GM18499 (cell line): ENCODE results near the gene CIB4.

Experiments
- ATAC-seq: cut with Tn5 transposase; IDR thresholded peaks from one replicate; pipeline ENCODE4 v1.9.1; 2021; ENCODE audit warnings: moderate number of reproducible peaks; ENCODE audit not compliant: insufficient read depth, unreplicated experiment

The CIB4 gene

DNA sequence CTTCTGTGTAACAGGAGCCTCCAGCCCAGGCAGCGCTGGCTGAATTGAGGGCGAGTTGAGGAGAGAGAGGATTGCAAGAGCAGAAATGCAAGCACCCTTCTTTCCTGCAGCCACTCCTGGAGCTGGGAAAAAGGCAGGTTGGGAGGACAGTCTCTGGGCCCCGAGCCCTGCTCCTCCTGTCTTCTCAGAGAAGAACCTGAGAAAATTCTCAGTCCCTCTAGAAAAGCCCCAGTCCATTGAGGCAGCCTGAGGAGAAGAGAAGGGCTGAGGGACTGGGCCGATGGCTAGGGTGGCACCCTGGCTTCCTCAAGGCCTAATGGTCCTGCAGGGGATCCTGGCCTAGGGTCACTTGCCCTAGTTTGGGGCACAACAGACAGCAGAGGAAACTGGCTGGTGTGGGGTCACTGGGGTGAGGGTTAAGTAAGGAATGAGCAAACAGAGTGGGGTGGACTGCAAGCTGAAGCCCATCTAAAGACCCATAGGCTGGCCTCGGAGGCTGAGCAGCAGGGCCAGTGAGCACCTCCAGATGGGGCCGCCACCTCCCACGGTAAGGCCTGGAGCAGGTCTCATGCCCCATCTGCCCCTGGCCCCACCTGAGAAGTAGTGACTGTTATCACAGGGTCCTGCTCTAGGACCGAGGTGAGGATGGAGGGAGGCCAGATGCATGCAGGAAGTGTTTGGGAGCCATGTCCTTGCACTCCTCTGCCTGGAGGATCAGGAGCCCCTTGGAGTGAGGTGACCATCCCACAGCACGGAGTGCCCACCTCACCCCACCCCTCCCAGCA lies 12.4 kb downstream of the CIB4 start:
- ATAC-seq, result no peak

DNA sequence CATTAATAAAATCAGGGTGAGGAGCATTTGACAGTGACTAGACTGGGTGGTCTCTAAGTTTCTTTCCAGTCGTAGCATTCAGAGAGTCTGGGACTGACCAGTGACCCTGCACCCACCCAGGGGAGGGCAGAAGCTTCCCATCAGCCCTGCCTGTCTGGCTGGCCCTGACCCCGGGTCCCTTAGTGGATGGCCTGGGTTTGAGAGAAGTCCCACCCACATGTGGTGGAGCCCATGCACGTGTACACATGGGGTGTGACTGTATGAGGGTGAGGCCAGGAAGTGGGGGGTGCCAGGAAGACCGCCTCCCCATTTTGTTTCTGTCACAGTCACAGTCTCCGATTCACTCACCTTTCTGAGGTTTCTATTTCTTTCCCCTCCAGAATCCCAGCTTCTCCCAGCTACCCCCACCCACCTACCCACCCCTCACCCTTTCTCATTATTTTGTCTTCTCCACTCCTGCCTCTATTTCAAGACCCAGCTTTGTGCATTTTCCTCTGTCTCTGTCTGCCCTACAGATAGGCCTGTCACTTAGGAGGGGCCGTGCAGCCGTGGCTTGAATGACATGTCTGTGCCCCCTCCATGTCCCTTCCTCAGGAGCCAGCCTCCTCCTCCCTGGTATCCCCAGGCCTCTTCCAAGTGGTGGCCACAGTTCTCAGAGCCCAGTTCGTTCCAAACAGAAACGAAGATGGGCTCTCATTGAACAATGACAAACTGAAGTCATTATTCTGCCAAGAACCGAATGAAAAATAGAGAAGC lies 13.6 kb downstream of the CIB4 start:
- no peak for ATAC-seq

DNA sequence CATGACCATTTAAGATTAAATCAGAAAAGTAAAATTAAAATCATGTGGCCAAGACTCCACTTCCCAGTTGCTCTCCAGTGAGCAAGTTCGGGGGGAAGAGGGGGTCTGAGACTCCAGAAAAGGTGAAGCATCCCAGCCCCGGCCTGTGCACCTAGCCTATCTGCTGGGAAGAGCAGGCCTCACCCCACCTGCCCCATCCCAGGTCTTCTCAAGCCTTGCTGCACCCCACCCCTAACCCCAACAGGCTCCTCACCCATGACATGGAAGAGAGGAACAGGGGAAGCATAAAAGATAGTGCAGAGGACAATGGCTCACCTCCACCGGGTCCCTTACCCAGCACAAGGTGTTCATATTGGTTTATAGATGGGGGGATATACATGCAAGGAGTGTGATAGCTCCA lies 14.6 kb downstream of the CIB4 start:
- no peak for ATAC-seq

DNA sequence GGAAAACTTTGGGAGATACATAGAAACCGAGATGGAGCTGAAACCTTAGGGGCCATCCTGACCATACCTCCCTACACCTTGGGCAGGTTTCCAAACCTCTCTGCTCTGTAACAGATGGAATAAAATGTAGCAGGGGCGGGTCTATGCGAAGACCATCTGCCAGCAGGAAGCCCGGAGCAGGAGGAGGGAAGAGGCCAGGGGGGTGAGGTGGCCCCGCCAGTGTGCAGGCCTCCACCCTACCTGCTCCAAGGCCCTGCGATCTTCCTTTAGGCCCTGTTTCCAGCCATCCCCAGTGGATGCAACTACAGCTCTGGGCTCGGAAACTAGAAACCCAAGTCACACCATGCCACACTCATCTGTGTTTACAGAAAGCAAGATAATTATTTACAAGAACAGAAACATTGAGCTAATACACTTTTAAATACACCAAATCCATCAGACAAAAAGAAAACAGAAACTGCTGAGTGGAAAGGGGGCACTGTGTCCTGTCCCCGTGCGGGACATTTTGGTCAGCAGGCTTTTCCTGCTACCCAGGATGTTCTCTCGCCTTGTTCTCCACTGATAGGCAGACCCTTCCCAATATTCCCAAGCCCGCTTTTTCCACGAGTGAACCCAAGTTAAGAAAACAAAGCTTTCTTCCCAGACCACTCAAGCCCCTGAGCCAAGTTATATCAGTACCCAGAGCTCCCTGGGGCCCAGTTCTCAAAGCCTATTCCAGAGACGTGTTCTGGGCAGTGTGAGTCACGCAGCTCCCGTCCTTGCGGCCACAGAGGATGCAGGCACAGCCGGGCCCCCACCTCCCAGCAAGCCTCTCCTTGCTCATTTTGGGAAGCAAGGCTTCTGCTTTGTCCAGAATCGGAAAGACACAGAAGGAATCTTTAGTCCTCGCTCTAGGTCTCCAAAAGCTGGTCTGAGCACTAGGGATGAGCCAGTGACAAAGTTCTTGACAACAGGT lies 17.3 kb downstream of the CIB4 start:
- no peak for ATAC-seq

DNA sequence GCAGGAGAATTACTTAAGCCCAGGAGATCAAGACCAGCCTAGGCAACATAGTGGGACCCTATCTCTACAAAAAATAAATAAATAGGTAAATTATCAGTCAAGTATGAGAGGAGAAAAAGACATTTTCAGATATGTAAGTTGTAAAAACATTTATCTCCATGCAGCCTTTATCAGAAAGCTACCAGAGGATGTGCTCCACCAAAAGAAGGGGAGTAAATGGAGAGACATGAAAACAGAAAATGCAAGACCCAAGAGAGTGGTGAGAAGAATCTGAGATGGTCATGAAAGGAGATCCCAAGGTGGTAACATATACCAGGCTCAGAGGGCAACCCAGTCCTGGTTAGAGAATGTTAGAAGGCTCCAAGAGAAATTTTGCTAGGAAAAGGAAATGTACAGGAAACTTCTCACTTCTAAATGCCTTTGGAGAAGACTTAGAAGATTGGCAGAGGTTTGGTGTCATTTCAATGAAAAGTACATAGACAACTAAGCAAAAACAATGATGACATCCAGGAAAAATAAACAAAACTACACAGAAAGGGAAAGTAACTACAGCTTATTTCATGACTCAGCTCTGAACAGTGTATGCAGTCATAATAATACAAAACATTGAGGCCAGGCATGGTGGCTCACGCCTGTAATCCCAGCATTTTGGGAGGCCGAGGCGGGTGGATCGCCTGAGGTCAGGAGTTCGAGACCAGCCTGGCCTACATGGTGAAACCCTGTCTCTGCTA lies 19.5 kb downstream of the CIB4 start:
- ATAC-seq, result no peak

DNA sequence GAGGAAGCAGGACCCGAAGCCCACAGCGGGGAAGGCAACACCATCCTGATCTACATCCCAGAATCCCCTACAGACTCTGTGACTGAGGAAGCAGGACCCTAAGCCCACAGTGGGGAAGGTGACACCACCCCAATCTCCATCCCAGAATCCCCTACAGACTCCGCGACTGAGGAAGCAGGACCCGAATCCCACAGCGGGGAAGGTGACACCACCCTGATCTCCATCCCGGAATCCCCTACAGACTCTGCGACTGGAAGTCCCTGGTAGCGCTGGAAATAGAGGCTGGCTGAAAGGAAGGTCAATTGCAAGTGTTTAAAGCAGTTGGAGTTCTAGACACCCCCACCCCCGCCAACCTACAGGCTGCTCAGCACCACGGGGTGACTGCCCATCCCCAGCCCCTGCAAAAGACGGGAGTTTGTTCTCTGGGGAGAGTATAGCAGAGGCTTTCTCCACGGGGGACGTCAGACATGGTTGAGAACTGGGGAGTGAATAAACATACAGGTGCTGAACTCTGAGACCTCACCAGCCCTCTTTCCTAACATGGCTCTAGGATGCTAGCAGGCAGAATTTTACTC lies 21.0 kb downstream of the CIB4 start:
- ATAC-seq, result no peak

DNA sequence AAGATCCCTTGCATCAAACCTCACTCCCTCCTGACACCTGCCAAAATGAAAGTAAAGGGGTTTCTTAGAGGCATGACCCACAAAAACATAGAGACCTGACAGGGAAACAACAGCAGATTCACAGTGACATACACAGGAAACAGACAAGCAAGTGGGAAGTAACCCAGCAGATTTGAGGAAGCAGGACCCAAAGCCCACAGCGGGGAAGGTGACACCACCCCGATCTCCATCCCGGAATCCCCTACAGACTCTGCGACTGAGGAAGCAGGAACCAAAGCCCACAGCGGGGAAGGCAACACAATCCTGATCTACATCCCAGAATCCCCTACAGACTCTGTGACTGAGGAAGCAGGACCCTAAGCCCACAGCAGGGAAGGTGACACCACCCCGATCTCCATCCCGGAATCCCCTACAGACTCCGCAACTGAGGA lies 21.6 kb downstream of the CIB4 start:
- no peak for ATAC-seq

DNA sequence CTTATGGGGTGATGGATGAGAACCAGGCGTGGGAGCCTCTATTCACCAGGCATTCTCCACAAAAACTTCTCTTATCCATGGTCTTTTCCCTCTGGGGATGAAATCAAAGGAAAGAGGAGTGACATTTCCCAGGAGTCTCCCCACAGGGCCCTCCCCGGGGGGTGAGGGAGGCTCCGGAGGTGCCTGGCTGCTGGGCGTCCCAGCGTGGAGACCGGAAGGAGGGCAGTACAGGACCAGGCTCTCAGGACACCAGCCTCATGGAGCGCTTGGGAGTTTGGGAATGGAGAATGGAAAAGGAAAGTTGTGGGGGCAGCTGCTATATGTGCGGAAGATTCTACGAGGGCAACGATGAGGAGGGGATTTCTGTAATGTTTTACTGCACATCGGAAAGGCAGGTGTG lies 22.1 kb downstream of the CIB4 start:
- no peak for ATAC-seq

DNA sequence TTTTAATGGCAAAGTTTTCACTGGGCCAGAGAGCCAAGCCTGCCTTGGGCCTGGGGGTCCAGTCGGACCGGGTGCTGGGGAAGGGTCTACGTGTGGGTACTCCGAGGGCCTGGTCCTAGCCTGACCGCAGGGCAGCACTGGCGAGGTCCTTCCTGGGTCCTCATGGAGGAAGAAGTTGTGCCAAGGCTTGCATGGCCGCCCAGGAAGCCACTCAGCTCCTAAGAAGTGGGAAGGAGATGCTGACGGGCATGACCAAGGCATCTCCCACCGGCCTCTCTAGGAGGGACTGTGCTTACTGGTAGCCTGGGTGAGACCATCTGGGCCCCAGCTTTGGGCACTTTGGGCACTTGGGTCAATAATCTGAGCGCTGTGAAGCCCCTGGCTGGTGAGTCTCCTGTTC lies 22.6 kb downstream of the CIB4 start:
- no peak for ATAC-seq

DNA sequence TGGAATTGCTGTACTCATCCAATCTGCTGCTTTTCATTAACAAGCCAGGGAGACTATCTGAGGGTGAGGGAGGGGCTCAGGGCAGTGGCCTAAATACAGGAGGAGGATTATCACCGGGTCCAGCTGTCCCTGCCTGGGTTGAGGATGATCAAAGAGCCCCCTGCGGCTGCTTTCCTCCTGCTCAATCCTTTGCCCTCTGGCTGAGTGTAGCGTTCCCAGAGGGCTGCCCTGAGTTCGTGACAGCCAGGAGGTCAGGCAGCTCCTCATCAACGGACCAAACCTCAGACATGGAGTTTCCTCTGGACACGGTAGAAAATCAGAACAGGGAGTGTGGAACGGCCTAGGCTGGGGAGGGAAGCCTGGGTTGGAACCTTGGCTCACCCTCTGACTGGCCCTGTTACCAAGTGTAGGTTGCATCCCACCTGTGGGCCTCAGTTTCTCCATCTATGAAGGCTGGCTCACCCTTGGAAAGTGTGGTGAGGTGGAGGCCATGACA lies 23.5 kb downstream of the CIB4 start:
- no peak for ATAC-seq

DNA sequence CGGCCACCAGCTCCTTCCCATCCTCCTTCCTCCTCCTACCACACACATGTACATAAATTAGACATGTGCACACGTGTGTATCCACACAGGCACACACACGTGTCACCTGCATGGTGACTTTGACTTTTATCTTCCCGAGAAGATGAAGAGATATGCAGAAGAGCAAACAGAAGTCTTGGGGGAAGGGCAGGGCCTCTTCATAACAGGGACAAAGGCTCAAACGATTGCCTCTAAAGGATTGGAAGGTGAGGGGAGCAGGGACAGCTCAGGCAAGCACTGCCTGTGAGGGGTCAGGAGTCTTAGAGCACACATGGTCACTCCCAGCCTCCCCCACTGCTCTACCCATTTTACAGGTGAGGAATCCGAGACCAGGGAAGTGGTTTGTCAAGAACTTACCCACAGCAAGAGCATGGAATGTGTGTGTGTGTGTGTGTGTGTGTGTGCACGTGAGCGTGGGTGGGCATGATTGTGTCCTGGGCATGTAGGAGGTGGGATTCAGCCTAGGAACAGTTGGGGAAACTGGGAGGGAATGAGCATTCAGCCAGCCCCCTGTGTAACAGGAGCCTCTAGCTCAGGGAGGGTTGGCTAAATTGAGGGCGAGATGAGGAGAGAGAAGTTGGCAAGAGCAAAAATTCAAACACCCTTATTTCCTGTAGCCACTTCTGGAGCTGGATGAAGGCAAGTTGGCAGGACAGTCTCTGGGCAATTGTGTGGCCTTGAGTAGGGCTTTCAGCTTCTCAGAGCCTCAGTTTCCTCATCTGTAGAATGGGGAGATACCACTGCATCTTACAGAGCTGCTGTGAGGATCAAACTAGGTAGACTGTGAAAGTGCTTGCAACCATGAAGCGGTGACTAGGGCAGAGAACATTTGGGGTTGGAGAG lies 24.2 kb downstream of the CIB4 start:
- ATAC-seq, result no peak

DNA sequence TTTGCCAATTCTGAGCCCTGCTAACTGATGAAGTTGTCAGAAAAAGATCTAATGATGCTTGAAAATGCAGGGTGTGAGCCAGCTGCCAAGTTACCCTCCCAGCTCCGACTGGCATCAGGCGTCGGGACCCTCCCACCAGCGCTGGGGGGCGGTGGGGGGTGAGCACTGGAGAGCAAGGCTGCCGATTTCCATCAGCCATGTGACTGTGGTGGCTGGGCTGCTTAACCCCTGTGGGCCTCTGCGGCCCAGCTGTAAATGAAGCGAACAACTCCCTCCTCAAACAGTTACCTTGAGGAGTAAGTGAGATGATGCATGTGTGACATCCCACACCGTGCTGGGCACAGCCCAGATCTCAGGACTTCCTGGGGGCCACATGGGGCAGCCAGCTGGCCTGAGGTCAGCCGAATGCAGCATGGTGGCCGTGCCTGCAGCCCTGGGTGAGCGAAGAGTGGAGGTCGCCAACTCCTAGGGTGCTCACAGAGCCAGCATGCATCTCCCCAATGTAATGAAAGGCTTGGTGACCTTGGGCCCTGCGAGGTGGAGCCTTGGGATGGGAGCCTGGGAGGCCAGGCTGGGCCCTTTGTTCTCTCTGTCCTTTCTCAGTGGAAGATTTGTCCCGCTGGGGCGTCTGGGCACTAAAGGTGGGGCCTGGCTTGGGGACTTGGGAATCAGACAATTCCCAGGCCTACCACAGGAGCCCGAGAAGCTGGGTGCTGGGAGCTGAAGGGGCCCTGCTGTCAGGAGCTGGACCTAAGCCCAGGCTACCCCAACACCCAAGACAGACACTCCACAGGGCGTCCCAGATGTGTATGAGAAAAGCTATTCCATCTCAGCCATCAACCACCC lies 25.1 kb downstream of the CIB4 start:
- no peak for ATAC-seq

DNA sequence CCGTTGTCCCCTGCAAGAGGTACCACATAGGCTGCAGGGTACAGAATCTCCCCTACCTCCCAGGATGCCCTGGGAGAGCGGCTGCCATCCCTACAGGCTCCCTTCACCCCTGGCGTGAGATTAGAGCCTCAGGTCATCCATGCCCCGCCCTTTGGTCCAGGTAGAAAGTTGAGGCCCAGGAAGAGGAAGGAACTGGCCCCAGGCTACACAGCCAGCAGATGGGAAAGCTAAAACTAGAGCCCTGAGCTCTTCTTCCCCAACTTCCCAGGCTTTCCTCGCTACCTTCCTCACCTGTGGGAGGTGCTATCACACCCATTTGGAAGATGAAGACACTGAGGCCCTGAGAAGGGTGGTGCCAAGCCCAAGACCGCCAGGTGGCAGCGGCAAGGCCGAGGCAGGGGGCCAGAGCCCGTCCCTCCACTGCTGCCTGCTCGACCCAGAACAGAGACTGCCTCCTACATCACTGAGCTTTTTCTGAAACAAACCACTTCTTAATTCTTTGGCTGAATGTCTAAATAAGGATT lies 25.8 kb downstream of the CIB4 start:
- no peak for ATAC-seq

DNA sequence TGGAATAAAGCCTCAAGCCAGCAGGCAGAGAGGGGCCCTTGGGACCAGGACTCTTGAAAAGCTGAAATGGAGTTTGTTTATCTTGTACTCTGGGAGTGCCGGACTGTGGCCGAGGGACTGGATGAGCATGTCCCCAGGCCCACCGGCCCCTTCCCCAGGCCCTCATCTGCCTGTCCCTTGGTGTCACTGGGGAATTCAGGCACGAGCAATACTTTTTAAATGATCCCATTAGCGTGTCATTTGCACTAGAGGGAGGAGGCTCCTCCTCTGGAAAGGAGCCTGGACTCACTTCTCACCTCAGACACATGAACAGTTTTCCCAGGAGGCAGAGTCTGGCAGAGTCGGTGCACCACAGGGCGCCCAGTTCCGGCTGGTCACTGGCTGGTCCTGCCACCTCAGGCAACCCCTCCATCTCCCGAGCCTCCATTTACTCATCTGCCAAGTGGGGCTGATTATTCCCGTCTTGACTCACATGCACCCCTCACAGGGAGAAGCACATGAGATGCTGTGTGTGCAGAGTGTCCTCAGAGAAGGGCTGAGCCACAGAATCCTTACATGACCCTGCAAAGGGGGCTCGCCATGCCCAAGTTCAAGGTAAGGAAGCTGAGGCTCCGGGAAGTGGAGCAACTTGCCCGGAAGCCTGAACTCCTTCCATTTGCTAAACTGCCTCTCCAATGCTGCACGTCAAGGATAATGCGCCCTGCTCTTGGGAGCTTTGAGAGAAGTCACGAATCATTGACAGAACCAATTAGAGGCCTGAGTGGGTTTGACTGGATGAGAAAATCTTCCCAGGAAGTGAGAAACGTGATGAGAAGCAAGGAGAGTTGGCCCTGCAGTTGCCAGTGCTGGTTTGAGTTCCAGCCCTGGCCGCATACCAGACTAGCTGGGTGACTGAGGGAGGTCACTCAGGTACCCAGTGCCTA lies 26.7 kb downstream of the CIB4 start:
- ATAC-seq, result no peak

DNA sequence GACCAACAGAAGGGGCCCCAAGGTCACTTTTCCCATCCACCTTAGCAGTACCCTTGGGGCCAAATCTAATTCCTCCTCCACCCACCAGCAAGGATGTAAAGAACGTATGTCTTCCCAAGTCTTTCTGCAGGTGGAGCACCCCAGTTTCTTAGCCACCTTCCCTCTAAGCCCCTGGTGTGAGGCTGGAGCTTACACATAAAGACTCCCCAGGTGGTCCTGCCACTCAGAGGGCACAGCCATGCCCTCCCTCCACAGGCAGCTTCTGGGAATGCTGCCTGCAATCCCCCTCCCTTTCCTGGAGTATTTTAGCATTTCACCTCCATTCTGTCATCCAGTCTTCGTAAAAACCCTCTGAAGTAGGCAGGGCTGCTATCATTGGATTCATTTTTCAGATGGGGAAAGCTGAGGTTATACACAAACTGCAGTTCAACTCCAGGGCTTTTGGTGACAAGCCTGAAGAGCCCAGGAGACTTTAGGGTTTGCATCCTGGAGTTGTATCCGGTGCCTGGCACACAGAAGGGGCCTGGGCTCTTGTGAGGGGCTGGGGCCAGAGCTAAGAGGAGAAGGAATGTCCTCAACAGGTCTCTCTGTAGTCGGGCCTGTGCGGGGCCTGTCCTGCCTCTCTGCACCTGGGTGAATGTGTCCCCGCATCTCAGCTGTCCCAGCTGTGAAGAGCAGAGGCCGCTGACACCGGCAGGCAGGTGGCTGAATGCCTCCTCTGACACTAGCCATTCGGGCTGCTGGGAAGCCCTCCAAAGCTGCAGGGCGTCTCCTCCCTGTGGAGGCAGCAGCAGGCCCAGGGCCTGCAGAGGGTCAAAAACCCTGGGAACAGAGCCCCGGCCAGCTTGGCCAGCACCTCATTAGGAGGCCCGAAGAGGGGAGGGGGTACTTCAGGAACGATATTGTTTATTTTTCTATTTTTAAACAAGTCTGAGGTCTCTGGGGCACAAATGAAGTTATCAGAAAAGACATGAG lies 27.6 kb downstream of the CIB4 start:
- no peak for ATAC-seq
